Body of pancreas (tissue), 4 donors: ENCODE data around the gene NCAPD3.

ENCODE experiments used
- CTCF ChIP-seq, 7 experiments: fragments of 450-650 bp in 4 of 7; fragments of 200-600 bp in 3 of 7; sonication (generic) in 3 of 7; IDR thresholded peaks; one replicate each; pipeline ENCODE4 v1.5.1; 2016 to 2019; ENCODE audit warnings: antibody characterized with exemption in 7 of 7
- POLR2A ChIP-seq, 3 donors: fragments of 450-650 bp; IDR thresholded peaks; one replicate each; pipeline ENCODE4 v1.6.1; 2016; ENCODE audit warnings: antibody characterized with exemption in 3 of 3, mild to moderate bottlenecking in 2 of 3

DNA sequence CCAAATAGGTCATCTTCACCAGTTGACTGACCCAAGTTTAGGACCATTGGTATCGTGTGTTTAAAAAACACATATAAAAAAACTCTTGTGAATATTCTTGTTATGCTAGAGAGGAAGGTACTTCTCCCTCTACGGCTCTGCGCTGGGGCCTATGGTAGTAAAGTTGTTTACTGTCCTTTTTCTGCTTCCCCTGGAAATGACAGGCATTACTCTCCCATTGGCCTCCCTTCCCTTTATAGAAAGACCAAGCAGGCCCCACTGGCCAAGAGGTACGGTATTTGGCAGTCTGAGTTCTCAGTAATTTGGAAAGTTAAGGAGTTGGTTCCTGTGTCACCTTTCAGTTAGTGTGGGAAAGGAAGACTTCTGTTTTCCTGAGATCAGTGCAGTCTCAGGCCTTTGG is 22.9 kb upstream of the NCAPD3 start:
- no peak for TF ChIP-seq CTCF (IDR thresholded peaks at IDR 0.05)
- TF ChIP-seq POLR2A (IDR thresholded peaks at IDR 0.05), result no peak
